Parathyroid adenoma (tissue), 2 donors: ENCODE data around the gene APBA2.

Experiments
- H2AFZ ChIP-seq: fragments of 300-600 bp; sonication (generic); one replicate; pipeline ENCODE4 v1.7.0; 2017; ENCODE audit warnings: antibody characterized with exemption, mild to moderate bottlenecking
- H3K27ac ChIP-seq: fragments of 300-600 bp; sonication (generic); one replicate; pipeline ENCODE4 v1.7.0; 2017
- H3K27me3 ChIP-seq: fragments of 300-600 bp; sonication (generic); one replicate; pipeline ENCODE4 v1.7.0; 2017; ENCODE audit warnings: low read length; ENCODE audit not compliant: control insufficient read depth, insufficient read depth
- H3K36me3 ChIP-seq: fragments of 300-600 bp; sonication (generic); one replicate; pipeline ENCODE4 v1.7.0; 2017; ENCODE audit warnings: low read length; ENCODE audit not compliant: control insufficient read depth, insufficient read depth
- H3K4me1 ChIP-seq: fragments of 300-600 bp; sonication (generic); one replicate; pipeline ENCODE4 v1.7.0; 2017; ENCODE audit warnings: control low read depth
- H3K4me2 ChIP-seq: fragments of 300-600 bp; sonication (generic); one replicate; pipeline ENCODE4 v1.7.0; 2017; ENCODE audit warnings: low read length
- H3K4me3 ChIP-seq: fragments of 300-600 bp; sonication (generic); one replicate; pipeline ENCODE4 v1.7.0; 2017; ENCODE audit warnings: low read depth, low read length
- H3K79me2 ChIP-seq: fragments of 300-600 bp; sonication (generic); one replicate; pipeline ENCODE4 v1.7.0; 2017; ENCODE audit warnings: control low read depth
- H3K9ac ChIP-seq: fragments of 300-600 bp; sonication (generic); one replicate; pipeline ENCODE4 v1.7.0; 2017; ENCODE audit warnings: mild to moderate bottlenecking
- H3K9me3 ChIP-seq: fragments of 300-600 bp; sonication (generic); one replicate; pipeline ENCODE4 v1.7.0; 2017; ENCODE audit warnings: low read length; ENCODE audit not compliant: control insufficient read depth
- CTCF ChIP-seq: fragments of 300-600 bp; sonication (generic); IDR thresholded peaks from one replicate; pipeline ENCODE4 v1.7.0; 2017; ENCODE audit warnings: antibody characterized with exemption, mild to moderate bottlenecking
- donor health status: primary hyperparathyroidism.

The APBA2 gene

GRCh38 chr15:29070471-29071231 lies 184.9 kb downstream of the APBA2 start:
- no peaks in the 10 kb centered on the region for H3K4me1 ChIP-seq
- H3K9ac ChIP-seq = no peak overlapping the region
- H3K27me3 ChIP-seq = no peaks in the 10 kb centered on the region
- TF ChIP-seq CTCF = no peak
- no peak overlapping the region for H3K4me3 ChIP-seq
- no peaks in the 10 kb centered on the region for H3K79me2 ChIP-seq
- H3K9me3 ChIP-seq = no peaks in the 10 kb centered on the region
- H2AFZ ChIP-seq = no peak overlapping the region
- H3K36me3 ChIP-seq = no peaks in the 10 kb centered on the region
- peak overlapping the region; percentile 17 for H3K4me2 ChIP-seq
- H3K27ac ChIP-seq = no peak overlapping the region

GRCh38 chr15:29071232-29071881 lies 185.6 kb downstream of the APBA2 start:
- no peak for TF ChIP-seq CTCF
- Histone ChIP-seq H3K4me2 (no peak overlapping the region), H3K36me3 (no peaks in the 10 kb centered on the region), H3K9me3 (no peaks in the 10 kb centered on the region), H3K27ac (no peak overlapping the region), H3K79me2 (no peaks in the 10 kb centered on the region), H3K4me3 (no peak overlapping the region), H3K27me3 (no peaks in the 10 kb centered on the region), H3K9ac (no peak overlapping the region), H2AFZ (no peak overlapping the region), H3K4me1 (no peaks in the 10 kb centered on the region)

- Histone ChIP-seq H3K36me3 (no peaks in the 10 kb centered on the region), H3K4me1 (no peaks in the 10 kb centered on the region), H3K4me2 (no peak overlapping the region), H3K9me3 (no peaks in the 10 kb centered on the region), H3K4me3 (no peak overlapping the region), H3K27ac (no peak overlapping the region), H3K79me2 (no peaks in the 10 kb centered on the region), H3K27me3 (no peaks in the 10 kb centered on the region), H3K9ac (no peak overlapping the region), H2AFZ (no peak overlapping the region)
- no peak for TF ChIP-seq CTCF
These were observed 186.1 kb downstream of the APBA2 start for GRCh38 chr15:29071882-29072273.

- no peak overlapping the region for H3K4me2 ChIP-seq
- no peak for TF ChIP-seq CTCF
- H3K36me3 ChIP-seq = no peaks in the 10 kb centered on the region
- no peak overlapping the region for H3K9ac ChIP-seq
- H3K9me3 ChIP-seq = no peaks in the 10 kb centered on the region
- no peak overlapping the region for H2AFZ ChIP-seq
- no peaks in the 10 kb centered on the region for H3K79me2 ChIP-seq
- no peaks in the 10 kb centered on the region for H3K27me3 ChIP-seq
- no peak overlapping the region for H3K4me3 ChIP-seq
- no peaks in the 10 kb centered on the region for H3K4me1 ChIP-seq
- H3K27ac ChIP-seq = no peak overlapping the region
These were observed 186.7 kb downstream of the APBA2 start for GRCh38 chr15:29072444-29072843.
